Erythroblast (primary cell): ENCODE measurements around the gene VAV1.
"Not testable (repeated sequence)": the region's sequence is repeated elsewhere in the genome, so short reads cannot be mapped to it uniquely, and the experiment has no call there.

Source experiments
- GATA1 ChIP-seq: IDR thresholded peaks from 2 replicates; pipeline ENCODE4 v1.6.1; 2011; ENCODE audit warnings: low read depth, mild to moderate bottlenecking, control low read depth, low read length, moderate library complexity
- POLR2A ChIP-seq: IDR thresholded peaks from 2 replicates; pipeline ENCODE4 v1.6.1; 2011; ENCODE audit warnings: mild to moderate bottlenecking, low read length

GRCh38 chr19:6776045-6776444, 3.5 kb downstream of the VAV1 start:
- TF ChIP-seq POLR2A, GATA1: not testable (repeated sequence)
